Tibial artery (tissue), 4 donors: ENCODE measurements around the gene PALM2AKAP2.

Experiments
- DNase-seq, 2 donors: peaks; one replicate each; pipeline ENCODE4 v3.0.0-alpha.2; 2019
- H3K27ac ChIP-seq, 2 donors: fragments of 200-600 bp; sonication (generic) in 1 of 2; 1 replicate in 1 of 2; 2 replicates in 1 of 2; pipeline ENCODE4 v1.5.1; 2018 to 2019; ENCODE audit warnings: mild to moderate bottlenecking in 1 of 2
- H3K27me3 ChIP-seq, 2 donors: fragments of 200-600 bp; sonication (generic) in 1 of 2; one replicate each; pipeline versions ENCODE4 v1.5.1 to v1.6.0; 2016 to 2019
- H3K36me3 ChIP-seq, 3 donors: fragments of 200-600 bp; sonication (generic) in 2 of 3; one replicate each; pipeline ENCODE4 v1.5.1; 2016 to 2019; ENCODE audit warnings: mild to moderate bottlenecking in 2 of 3
- H3K4me1 ChIP-seq, 4 donors: fragments of 200-600 bp; sonication (generic) in 2 of 4; 1 replicate in 3 of 4; 2 replicates in 1 of 4; pipeline ENCODE4 v1.5.1; 2016 to 2019
- H3K4me3 ChIP-seq, 2 donors: fragments of 200-600 bp; sonication (generic) in 1 of 2; 1 replicate in 1 of 2; 2 replicates in 1 of 2; pipeline ENCODE4 v1.5.1; 2018 to 2019; ENCODE audit warnings: mild to moderate bottlenecking in 2 of 2
- H3K9me3 ChIP-seq, 3 donors: fragments of 200-600 bp; sonication (generic) in 1 of 3; one replicate each; pipeline ENCODE4 v1.5.1; 2016 to 2019
- CTCF ChIP-seq, 2 experiments: fragments of 200-600 bp in 1 of 2; fragments of 450-650 bp in 1 of 2; IDR thresholded peaks; one replicate each; pipeline ENCODE4 v1.5.1; 2017 to 2019; ENCODE audit warnings: antibody characterized with exemption in 2 of 2, mild to moderate bottlenecking in 1 of 2, moderate library complexity in 1 of 2
- intact Hi-C: fragments of 100-400 bp; cut with DNase I; formaldehyde crosslinking; loops from one replicate; pipeline ENCODE4 v1.15.0; 2023; ENCODE audit warnings: low total_unique reads

Gene PALM2AKAP2

GRCh38 chr9:109791747-109792146 lies 11.7 kb downstream of the PALM2AKAP2 start:
- TF ChIP-seq CTCF (IDR thresholded peaks at IDR 0.05) = no peak
- no peaks in the 10 kb centered on the region for H3K27me3 ChIP-seq
- H3K4me1 ChIP-seq = peaks cover 0 to 85% (median 39%) of the 10 kb centered on the region in 4 donors
- no peaks in the 10 kb centered on the region for H3K9me3 ChIP-seq
- H3K4me3 ChIP-seq = no peak overlapping the region
- H3K27ac ChIP-seq = peak overlapping the region; percentile 67 to 69
- intact Hi-C loops = no loop called here
- no peaks in the 10 kb centered on the region for H3K36me3 ChIP-seq
- no peak for DNase-seq

GRCh38 chr9:109792951-109793546 lies 13.1 kb downstream of the PALM2AKAP2 start:
- no peak overlapping the region for H3K4me3 ChIP-seq
- no peak for DNase-seq
- H3K27ac ChIP-seq = peak overlapping the region; percentile 67 to 69
- H3K36me3 ChIP-seq = no peaks in the 10 kb centered on the region
- no peaks in the 10 kb centered on the region for H3K9me3 ChIP-seq
- intact Hi-C loops = no loop called here
- H3K4me1 ChIP-seq = peaks cover 0 to 97% (median 39%) of the 10 kb centered on the region in 4 donors
- H3K27me3 ChIP-seq = no peaks in the 10 kb centered on the region
- TF ChIP-seq CTCF (IDR thresholded peaks at IDR 0.05) = no peak

GRCh38 chr9:109793921-109794320 lies 13.9 kb downstream of the PALM2AKAP2 start:
- Histone ChIP-seq H3K4me3 (no peak overlapping the region), H3K4me1 (peaks cover 0 to 99% (median 44%) of the 10 kb centered on the region in 4 donors), H3K27me3 (no peaks in the 10 kb centered on the region), H3K27ac (peak overlapping the region; percentile 67 to 69), H3K36me3 (no peaks in the 10 kb centered on the region), H3K9me3 (no peaks in the 10 kb centered on the region)
- no peak for DNase-seq
- intact Hi-C loops = no loop called here
- no peak for TF ChIP-seq CTCF (IDR thresholded peaks at IDR 0.05)

- TF ChIP-seq CTCF (IDR thresholded peaks at IDR 0.05) = peak; percentile 21 to 55
- no peak overlapping the region for H3K4me3 ChIP-seq
- H3K4me1 ChIP-seq = peaks cover 0 to 99% (median 49%) of the 10 kb centered on the region in 4 donors
- H3K27ac ChIP-seq = peak overlapping the region; percentile 67 to 69
- no peaks in the 10 kb centered on the region for H3K9me3 ChIP-seq
- H3K36me3 ChIP-seq = no peaks in the 10 kb centered on the region
- H3K27me3 ChIP-seq = no peaks in the 10 kb centered on the region
- intact Hi-C loops = no loop called here
- peak; percentile 72 to 80 for DNase-seq
Observed at GRCh38 chr9:109794361-109795012, 14.5 kb downstream of the PALM2AKAP2 start.

- no peak for TF ChIP-seq CTCF (IDR thresholded peaks at IDR 0.05)
- H3K27me3 ChIP-seq = no peaks in the 10 kb centered on the region
- DNase-seq = no peak
- H3K4me1 ChIP-seq = peaks cover 0 to 98% (median 52%) of the 10 kb centered on the region in 4 donors
- H3K9me3 ChIP-seq = no peaks in the 10 kb centered on the region
- intact Hi-C loops = no loop called here
- no peak overlapping the region for H3K4me3 ChIP-seq
- peak overlapping the region; percentile 67 to 69 for H3K27ac ChIP-seq
- H3K36me3 ChIP-seq = no peaks in the 10 kb centered on the region
Observed at GRCh38 chr9:109795613-109796012, 15.6 kb downstream of the PALM2AKAP2 start.
